B cell (primary cell): ENCODE data around the gene HDGFL2. TPM values are rescaled to one million over a fixed set of nuclear protein-coding genes. Genes with fewer than 3 reads are reported as not detected.

Source experiments
- ATAC-seq: fragments of 200-7000 bp; cut with Tn5 transposase; one replicate; pipeline ENCODE4 v1.10.0; 2021; ENCODE audit warnings: low read depth, mild to moderate bottlenecking, moderate number of reproducible peaks, moderate library complexity
- CTCF ChIA-PET: fragments of 350-600 bp; sonication (Branson Sonifier 250); formaldehyde crosslinking; loops from one replicate; lab custom pipeline; 2021; ENCODE audit warnings: antibody characterized with exemption, inconsistent platforms; lab: Charles Lee
- POLR2A ChIA-PET: fragments of 350-600 bp; sonication (Branson Sonifier 250); formaldehyde crosslinking; loops from one replicate; lab custom pipeline; 2021; ENCODE audit warnings: antibody characterized with exemption; lab: Charles Lee
- DNase-seq: peaks from one replicate; pipeline ENCODE4 v3.0.0; 2013
- H2AFZ ChIP-seq: 2 replicates; pipeline ENCODE4 v1.6.1; 2012; ENCODE audit warnings: mild to moderate bottlenecking, low read depth, low read length; ENCODE audit not compliant: insufficient read depth, poor library complexity, severe bottlenecking
- H3K27ac ChIP-seq, 2 donors: 1 replicate in 1 of 2; 2 replicates in 1 of 2; pipeline ENCODE4 v1.5.1; 2012 to 2013; ENCODE audit warnings: low read length in 2 of 2, mild to moderate bottlenecking in 2 of 2, moderate library complexity in 1 of 2
- H3K27me3 ChIP-seq, 4 experiments: fragments of 200-600 bp in 1 of 4; sonication (generic) in 1 of 4; replicated peaks in 1 of 4; 1 replicate in 2 of 4; 2 replicates in 2 of 4; pipeline versions ENCODE4 v1.6.1 to v1.7.0; 2013 to 2016; ENCODE audit warnings: low read length in 3 of 4, mild to moderate bottlenecking in 2 of 4, mixed read lengths in 1 of 4, moderate library complexity in 1 of 4; ENCODE audit not compliant: insufficient read depth in 4 of 4, control insufficient read depth in 3 of 4; ENCODE audit errors: control extremely low read depth in 1 of 4
- H3K36me3 ChIP-seq, 2 experiments: replicated peaks in 1 of 2; 1 replicate in 1 of 2; 2 replicates in 1 of 2; pipeline versions ENCODE4 v1.6.1 to v1.7.1; 2013; ENCODE audit warnings: low read length in 1 of 2; ENCODE audit not compliant: insufficient read depth in 2 of 2, control insufficient read depth in 1 of 2; ENCODE audit errors: control extremely low read depth in 1 of 2, extremely low read depth in 1 of 2
- H3K4me1 ChIP-seq, 2 donors: fragments of 200-600 bp in 1 of 2; sonication (generic) in 1 of 2; 1 replicate in 1 of 2; 2 replicates in 1 of 2; pipeline versions ENCODE4 v1.5.1 to v1.6.1; 2013 to 2017; ENCODE audit warnings: low read length in 2 of 2; ENCODE audit not compliant: control insufficient read depth in 2 of 2, insufficient read depth in 2 of 2
- H3K4me2 ChIP-seq: replicated peaks from 2 replicates; pipeline ENCODE3; 2012; ENCODE audit warnings: mild to moderate bottlenecking, low read depth, low read length; ENCODE audit not compliant: poor library complexity, severe bottlenecking
- H3K4me3 ChIP-seq, 5 experiments: fragments of 200-600 bp in 1 of 5; sonication (generic) in 1 of 5; 1 replicate in 3 of 5; 2 replicates in 2 of 5; pipeline versions ENCODE4 v1.5.1 to v1.7.0; 2011 to 2016; ENCODE audit warnings: low read length in 4 of 5, mild to moderate bottlenecking in 4 of 5, low read depth in 2 of 5, control low read depth in 1 of 5, moderate library complexity in 1 of 5; ENCODE audit not compliant: insufficient read depth in 1 of 5; ENCODE audit errors: control extremely low read depth in 1 of 5, extremely low read depth in 1 of 5
- H3K79me2 ChIP-seq: fragments of 200-600 bp; sonication (generic); one replicate; pipeline ENCODE4 v1.6.0; 2016; ENCODE audit warnings: low read length; ENCODE audit not compliant: control insufficient read depth, insufficient read depth
- H3K9ac ChIP-seq: fragments of 200-600 bp; sonication (generic); 2 replicates; pipeline ENCODE4 v1.6.1; 2017; ENCODE audit warnings: mild to moderate bottlenecking, low read length, moderate library complexity
- H3K9me3 ChIP-seq, 3 donors: one replicate each; pipeline versions ENCODE4 v1.6.1 to v1.7.1; 2013; ENCODE audit warnings: low read length in 2 of 3; ENCODE audit not compliant: control insufficient read depth in 2 of 3, insufficient read depth in 1 of 3; ENCODE audit errors: control extremely low read depth in 1 of 3
- H4K20me1 ChIP-seq: 2 replicates; pipeline ENCODE4 v1.6.0; 2012; ENCODE audit warnings: mild to moderate bottlenecking, low read length; ENCODE audit not compliant: insufficient read depth, control insufficient read depth, poor library complexity, severe bottlenecking
- H3K27ac Mint-ChIP-seq: one replicate; pipeline ENCODE4 v1.8.0; 2021; ENCODE audit warnings: mixed read lengths
- H3K27me3 Mint-ChIP-seq: one replicate; pipeline ENCODE4 v1.8.0; 2021; ENCODE audit warnings: mixed read lengths
- H3K4me1 Mint-ChIP-seq: one replicate; pipeline ENCODE4 v1.8.0; 2021; ENCODE audit warnings: mixed read lengths
- H3K4me3 Mint-ChIP-seq: one replicate; pipeline ENCODE4 v1.8.0; 2021; ENCODE audit warnings: mixed read lengths
- H3K9me3 Mint-ChIP-seq: one replicate; pipeline ENCODE4 v1.8.0; 2022; ENCODE audit warnings: mixed read lengths; ENCODE audit not compliant: insufficient read depth
- EZH2 ChIP-seq: IDR thresholded peaks from 2 replicates; pipeline ENCODE4 v1.6.1; 2012; ENCODE audit warnings: borderline replicate concordance, low read depth, mild to moderate bottlenecking, moderate library complexity, low read length; ENCODE audit not compliant: insufficient read depth, poor library complexity, severe bottlenecking
- WGBS: methylation state at CpG from one replicate; pipeline ENCODE4 v1.1.5; 2013; ENCODE audit warnings: missing lambda C conversion rate; ENCODE audit not compliant: insufficient coverage; 5-methylcytosine and 5-hydroxymethylcytosine counted together
- intact Hi-C: fragments of 100-400 bp; cut with micrococcal nuclease; formaldehyde crosslinking; loops from one replicate; pipeline ENCODE4 v1.10.0; 2022
- polyA plus RNA-seq: library from polyadenylated mRNA; depleted of rRNA; stranded (reverse); fragments of >200 nt; gene quantifications from 2 replicates; pipeline ENCODE4 v1.2.3, GENCODE V29; 2012
- total RNA-seq, 2 donors: library from RNA; stranded (reverse); fragments of 120-200 nt in 1 of 2; gene quantifications; 1 replicate in 1 of 2; 2 replicates in 1 of 2; pipeline versions ENCODE4 v1.2.3 to v1.2.4, GENCODE V29; 2013 to 2022
- TF ChIP-seq, protein P1 (sequence below): fragments of 200-600 bp; IDR thresholded peaks from one replicate; pipeline ENCODE4 v1.8.0; 2022; ENCODE audit warnings: antibody characterized with exemption, mild to moderate bottlenecking

Gene HDGFL2
- total and polyA plus RNA-seq, 2 donors (not counting 1 experiment from before 2014, with no cell fraction given): 18.4 to 49.9 TPM

DNA sequence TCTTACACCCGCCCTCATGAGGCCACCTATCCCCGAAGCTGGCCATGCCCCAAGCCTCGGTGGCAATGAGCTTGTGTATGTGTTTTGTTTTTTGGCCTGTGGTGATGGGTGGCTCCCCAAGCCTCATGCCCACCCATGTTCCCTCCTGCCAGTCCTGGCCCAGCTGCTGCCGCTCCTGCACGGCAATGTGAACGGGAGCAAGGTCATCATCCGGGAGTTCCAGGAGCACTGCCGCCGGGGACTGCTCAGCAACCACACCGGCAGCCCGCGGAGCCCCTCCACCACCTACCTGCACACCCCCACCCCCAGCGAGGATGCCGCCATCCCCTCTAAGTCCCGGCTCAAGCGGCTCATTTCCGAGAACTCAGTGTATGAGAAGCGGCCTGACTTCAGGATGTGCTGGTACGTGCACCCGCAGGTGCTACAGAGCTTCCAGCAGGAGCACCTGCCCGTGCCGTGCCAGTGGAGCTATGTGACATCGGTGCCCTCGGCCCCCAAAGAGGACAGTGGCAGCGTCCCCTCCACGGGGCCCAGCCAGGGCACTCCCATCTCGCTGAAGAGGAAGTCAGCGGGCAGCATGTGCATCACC is 39.1 kb upstream of the HDGFL2 start:
- no peaks in the 10 kb centered on the region for H3K27me3 Mint-ChIP-seq
- H3K9me3 Mint-ChIP-seq: no peaks in the 10 kb centered on the region

DNA sequence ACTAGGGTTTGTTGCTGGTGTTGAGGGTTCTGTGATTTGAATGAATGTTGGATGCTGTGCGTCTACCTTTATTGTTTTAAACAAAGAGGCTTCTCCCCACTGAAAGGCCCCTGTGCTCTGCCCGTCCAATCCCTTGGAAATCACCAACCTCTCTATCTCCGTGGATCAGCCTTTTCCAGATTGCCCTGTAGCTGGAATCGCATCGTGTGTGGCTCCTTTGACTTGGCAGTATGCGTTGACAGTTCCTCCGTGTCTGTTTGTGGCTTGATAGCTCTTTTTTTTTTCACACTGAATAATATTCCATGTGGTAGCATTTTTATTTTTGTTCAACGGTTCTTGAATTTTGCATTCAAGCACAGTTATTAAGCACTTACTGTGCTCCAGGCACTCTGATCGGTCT is 37.7 kb upstream of the HDGFL2 start:
- 100% methylated on average over 2 of the region's 9 CpGs for WGBS
- POLR2A ChIA-PET: no interaction called here
- CTCF ChIA-PET: no interaction called here

More for the DNA sequence above, 39.1 kb upstream of the HDGFL2 start:
- Histone ChIP-seq H3K27me3 (no peaks in the 10 kb centered on the region), H3K4me1 (peaks cover 18 to 40% of the 10 kb centered on the region in 2 donors), H3K4me3 (no peak overlapping the region), H3K79me2 (peaks cover under 1% of the 10 kb centered on the region), H3K27ac (peak overlapping the region in 1 of 2 donors; percentile 78), H3K4me2 (peak overlapping the region; percentile 67), H4K20me1 (no peaks in the 10 kb centered on the region), H3K9ac (no peak overlapping the region), H3K9me3 (no peaks in the 10 kb centered on the region), H2AFZ (no peak overlapping the region), H3K36me3 (no peaks in the 10 kb centered on the region)
- DNase-seq (peak; percentile 19), ATAC-seq (no peak)
- ChIA-PET POLR2A (interaction anchor here (0.7 kb wide), 1 partner anchor 1246 kb away, joined by 3 read pairs; no protein-coding TSS in a partner anchor), CTCF (no interaction called here)
- Mint-ChIP-seq H3K27ac (no peak overlapping the region), H3K4me1 (peaks cover 30% of the 10 kb centered on the region), H3K4me3 (peak overlapping the region; percentile 85)
- 97% methylated on average over 27 of the region's 28 CpGs for WGBS
- TF ChIP-seq, protein P1, sequence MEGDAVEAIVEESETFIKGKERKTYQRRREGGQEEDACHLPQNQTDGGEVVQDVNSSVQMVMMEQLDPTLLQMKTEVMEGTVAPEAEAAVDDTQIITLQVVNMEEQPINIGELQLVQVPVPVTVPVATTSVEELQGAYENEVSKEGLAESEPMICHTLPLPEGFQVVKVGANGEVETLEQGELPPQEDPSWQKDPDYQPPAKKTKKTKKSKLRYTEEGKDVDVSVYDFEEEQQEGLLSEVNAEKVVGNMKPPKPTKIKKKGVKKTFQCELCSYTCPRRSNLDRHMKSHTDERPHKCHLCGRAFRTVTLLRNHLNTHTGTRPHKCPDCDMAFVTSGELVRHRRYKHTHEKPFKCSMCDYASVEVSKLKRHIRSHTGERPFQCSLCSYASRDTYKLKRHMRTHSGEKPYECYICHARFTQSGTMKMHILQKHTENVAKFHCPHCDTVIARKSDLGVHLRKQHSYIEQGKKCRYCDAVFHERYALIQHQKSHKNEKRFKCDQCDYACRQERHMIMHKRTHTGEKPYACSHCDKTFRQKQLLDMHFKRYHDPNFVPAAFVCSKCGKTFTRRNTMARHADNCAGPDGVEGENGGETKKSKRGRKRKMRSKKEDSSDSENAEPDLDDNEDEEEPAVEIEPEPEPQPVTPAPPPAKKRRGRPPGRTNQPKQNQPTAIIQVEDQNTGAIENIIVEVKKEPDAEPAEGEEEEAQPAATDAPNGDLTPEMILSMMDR: no peak
- TF ChIP-seq EZH2: no peak
- intact Hi-C loops: no loop called here

More for the DNA sequence above, 37.7 kb upstream of the HDGFL2 start:
- Histone ChIP-seq H3K4me1 (peaks cover 18 to 39% of the 10 kb centered on the region in 2 donors), H3K79me2 (peaks cover 4% of the 10 kb centered on the region), H3K27me3 (no peaks in the 10 kb centered on the region), H3K9me3 (no peaks in the 10 kb centered on the region), H3K27ac (no peak overlapping the region), H4K20me1 (no peaks in the 10 kb centered on the region), H3K4me3 (no peak overlapping the region), H2AFZ (no peak overlapping the region), H3K36me3 (no peaks in the 10 kb centered on the region), H3K4me2 (no peak overlapping the region), H3K9ac (no peak overlapping the region)
- TF ChIP-seq, protein P1: no peak
- Mint-ChIP-seq H3K27me3 (no peaks in the 10 kb centered on the region), H3K27ac (peak overlapping the region; percentile 70), H3K9me3 (no peaks in the 10 kb centered on the region), H3K4me3 (no peak overlapping the region), H3K4me1 (peaks cover 30% of the 10 kb centered on the region)
- peak; percentile 5 for DNase-seq
- ATAC-seq: no peak
- intact Hi-C loops: no loop called here
